Esophagus (tissue), 2 donors: ENCODE data around the gene IL31. TPM values are rescaled to one million over a fixed set of nuclear protein-coding genes. Genes with fewer than 3 reads are reported as not detected.

Experiments used
- H3K27ac ChIP-seq, 2 donors: one replicate each; pipeline ENCODE4 v1.5.1; 2013; ENCODE audit warnings: low read depth in 2 of 2, mild to moderate bottlenecking in 2 of 2, inconsistent platforms in 1 of 2, low read length in 1 of 2, moderate library complexity in 1 of 2
- H3K27me3 ChIP-seq, 2 donors: one replicate each; pipeline ENCODE4 v1.6.1; 2013; ENCODE audit warnings: low read length in 2 of 2, control low read depth in 1 of 2, mild to moderate bottlenecking in 1 of 2; ENCODE audit not compliant: insufficient read depth in 2 of 2, control insufficient read depth in 1 of 2
- H3K36me3 ChIP-seq, 2 donors: one replicate each; pipeline ENCODE4 v1.6.1; 2013; ENCODE audit warnings: low read length in 1 of 2; ENCODE audit not compliant: control insufficient read depth in 2 of 2, insufficient read depth in 2 of 2
- H3K4me1 ChIP-seq, 2 donors: one replicate each; pipeline ENCODE4 v1.6.1; 2013; ENCODE audit warnings: low read length in 1 of 2; ENCODE audit not compliant: control insufficient read depth in 2 of 2, insufficient read depth in 2 of 2
- H3K4me3 ChIP-seq, 2 donors: one replicate each; pipeline ENCODE4 v1.5.1; 2013; ENCODE audit warnings: low read length in 2 of 2, mild to moderate bottlenecking in 2 of 2, low read depth in 1 of 2, moderate library complexity in 1 of 2
- H3K9me3 ChIP-seq, 2 donors: one replicate each; pipeline ENCODE4 v1.6.1; 2013; ENCODE audit warnings: mild to moderate bottlenecking in 2 of 2, low read depth in 1 of 2, low read length in 1 of 2, moderate library complexity in 1 of 2; ENCODE audit not compliant: control insufficient read depth in 2 of 2, insufficient read depth in 1 of 2
- WGBS, 2 donors: extraction: QIAGEN DNeasy Blood & Tissue Kit; methylation state at CpG; one replicate each; pipeline ENCODE4 v1.1.7; 2013; 5-methylcytosine and 5-hydroxymethylcytosine counted together
- polyA plus RNA-seq, 2 donors: library from polyadenylated mRNA; stranded (reverse); fragments of 200-250 nt; gene quantifications; one replicate each; pipeline ENCODE4 v1.2.3, GENCODE V29; 2013
- donor health status: healthy with polysubstance abuse.
- donor health status: Bipolar disorder and iron deficiency.

IL31 gene
- not detected for polyA plus RNA-seq

GRCh38 chr12:122174155-122174845 lies at the start of gene IL31:
TSS of gene IL31 (minus strand) at chr12:122174221. CDS start at chr12:122174172, 49 bp downstream.
- Histone ChIP-seq H3K4me3 (no peak within 1 kb of the TSS), H3K36me3 (no peaks in the 10 kb centered on the region), H3K9me3 (no peaks in the 10 kb centered on the region), H3K27me3 (no peaks in the 10 kb centered on the region), H3K27ac (no peak within 1 kb of the TSS), H3K4me1 (no peaks in the 10 kb centered on the region)
- 82 to 83% methylated on average over 17 of the region's 17 CpGs for WGBS, 2 donors

GRCh38 chr12:122216445-122216844 lies 42.4 kb upstream of the IL31 start:
- Histone ChIP-seq H3K4me1 (no peaks in the 10 kb centered on the region), H3K27me3 (no peaks in the 10 kb centered on the region), H3K27ac (no peak overlapping the region), H3K9me3 (no peaks in the 10 kb centered on the region), H3K36me3 (peaks cover 12 to 30% of the 10 kb centered on the region in 2 donors), H3K4me3 (no peak overlapping the region)
- WGBS, 2 donors = 94 to 100% methylated on average over 1 of the region's 1 CpG

GRCh38 chr12:122215771-122216170 lies 41.8 kb upstream of the IL31 start:
- H3K4me3 ChIP-seq = no peak overlapping the region
- H3K27me3 ChIP-seq = no peaks in the 10 kb centered on the region
- no peaks in the 10 kb centered on the region for H3K4me1 ChIP-seq
- no peaks in the 10 kb centered on the region for H3K9me3 ChIP-seq
- no peak overlapping the region for H3K27ac ChIP-seq
- peaks cover 12 to 32% of the 10 kb centered on the region in 2 donors for H3K36me3 ChIP-seq
- WGBS, 2 donors = 79 to 80% methylated on average over 5 of the region's 5 CpGs

- 91 to 94% methylated on average over 18 of the region's 18 CpGs for WGBS, 2 donors
- Histone ChIP-seq H3K4me3 (no peak overlapping the region), H3K27ac (no peak overlapping the region), H3K4me1 (peaks cover 2 to 7% of the 10 kb centered on the region in 2 donors), H3K9me3 (no peaks in the 10 kb centered on the region), H3K36me3 (peaks cover 10 to 14% of the 10 kb centered on the region in 2 donors), H3K27me3 (no peaks in the 10 kb centered on the region)
Observed at GRCh38 chr12:122208073-122208820, 34.2 kb upstream of the IL31 start.

GRCh38 chr12:122207391-122207790 lies 33.4 kb upstream of the IL31 start:
- Histone ChIP-seq H3K4me1 (peaks cover 2 to 9% of the 10 kb centered on the region in 2 donors), H3K4me3 (no peak overlapping the region), H3K36me3 (peaks cover 10% of the 10 kb centered on the region in 2 donors), H3K27me3 (no peaks in the 10 kb centered on the region), H3K27ac (no peak overlapping the region), H3K9me3 (no peaks in the 10 kb centered on the region)
- whole genome bisulfite sequencing, 2 donors = 73 to 77% methylated on average over 8 of the region's 8 CpGs

- H3K9me3 ChIP-seq = no peaks in the 10 kb centered on the region
- H3K27ac ChIP-seq = no peak overlapping the region
- H3K4me1 ChIP-seq = peaks cover 2 to 9% of the 10 kb centered on the region in 2 donors
- H3K36me3 ChIP-seq = peaks cover 10% of the 10 kb centered on the region in 2 donors
- 84 to 86% methylated on average over 8 of the region's 8 CpGs for WGBS, 2 donors
- no peak overlapping the region for H3K4me3 ChIP-seq
- no peaks in the 10 kb centered on the region for H3K27me3 ChIP-seq
Observed at GRCh38 chr12:122206976-122207375, 33.0 kb upstream of the IL31 start.

GRCh38 chr12:122206111-122206881 lies 32.3 kb upstream of the IL31 start:
- Histone ChIP-seq H3K36me3 (peaks cover 9 to 10% of the 10 kb centered on the region in 2 donors), H3K27me3 (no peaks in the 10 kb centered on the region)
- WGBS, 2 donors = 64 to 68% methylated on average over 27 of the region's 27 CpGs

GRCh38 chr12:122205053-122205925 lies 31.3 kb upstream of the IL31 start:
- H3K4me3 ChIP-seq = no peak overlapping the region
- H3K4me1 ChIP-seq = peaks cover 2 to 9% of the 10 kb centered on the region in 2 donors
- H3K27ac ChIP-seq = no peak overlapping the region
- peaks cover 6 to 10% of the 10 kb centered on the region in 2 donors for H3K36me3 ChIP-seq
- H3K9me3 ChIP-seq = no peaks in the 10 kb centered on the region
- 49 to 51% methylated on average over 23 of the region's 23 CpGs for WGBS, 2 donors
- no peaks in the 10 kb centered on the region for H3K27me3 ChIP-seq

More at GRCh38 chr12:122206111-122206881, 32.3 kb upstream of the IL31 start:
- no peak overlapping the region for H3K27ac ChIP-seq
- H3K9me3 ChIP-seq = no peaks in the 10 kb centered on the region
- no peak overlapping the region for H3K4me3 ChIP-seq
- H3K4me1 ChIP-seq = peaks cover 2 to 9% of the 10 kb centered on the region in 2 donors
